Measurements from ENCODE around the gene HHIPL1.

The HHIPL1 gene

GRCh38 chr14:99691111-99691885, 46.4 kb downstream of the HHIPL1 start:
- DNase-seq: no peak

GRCh38 chr14:99693918-99694317, 49.0 kb downstream of the HHIPL1 start:
- no peak for DNase-seq

GRCh38 chr14:99696929-99697328, 52.0 kb downstream of the HHIPL1 start:
- no peak for DNase-seq

GRCh38 chr14:99698236-99698635, 53.3 kb downstream of the HHIPL1 start:
- DNase-seq: no peak

GRCh38 chr14:99698642-99699041, 53.7 kb downstream of the HHIPL1 start:
- no peak for DNase-seq

- no peak for DNase-seq
Measured at GRCh38 chr14:99699085-99699760, 54.3 kb downstream of the HHIPL1 start.

GRCh38 chr14:99699861-99700260, 54.9 kb downstream of the HHIPL1 start:
- DNase-seq: no peak

GRCh38 chr14:99700379-99700778, 55.5 kb downstream of the HHIPL1 start:
- DNase-seq: no peak

- DNase-seq: no peak
Measured at GRCh38 chr14:99701260-99701659, 56.3 kb downstream of the HHIPL1 start.

GRCh38 chr14:99702115-99702514, 57.2 kb downstream of the HHIPL1 start:
- DNase-seq: no peak

GRCh38 chr14:99703381-99703780, 58.5 kb downstream of the HHIPL1 start:
- no peak for DNase-seq

GRCh38 chr14:99704037-99704436, 59.1 kb downstream of the HHIPL1 start:
- DNase-seq: no peak

GRCh38 chr14:99706107-99706900, 61.4 kb downstream of the HHIPL1 start:
- no peak for DNase-seq

GRCh38 chr14:99707420-99707819, 62.5 kb downstream of the HHIPL1 start:
- DNase-seq: no peak

GRCh38 chr14:99707921-99708320, 63.0 kb downstream of the HHIPL1 start:
- DNase-seq: no peak

- no peak for DNase-seq
Measured at GRCh38 chr14:99708449-99708848, 63.5 kb downstream of the HHIPL1 start.

GRCh38 chr14:99713972-99714371, 69.0 kb downstream of the HHIPL1 start:
- no peak for DNase-seq

- no peak for DNase-seq
Measured at GRCh38 chr14:99715266-99716000, 70.5 kb downstream of the HHIPL1 start.

- DNase-seq: no peak
Measured at GRCh38 chr14:99716091-99716849, 71.3 kb downstream of the HHIPL1 start.

- DNase-seq: no peak
Measured at GRCh38 chr14:99716850-99717681, 72.1 kb downstream of the HHIPL1 start.

GRCh38 chr14:99717682-99718013, 72.7 kb downstream of the HHIPL1 start:
- no peak for DNase-seq
